ENCODE measurements around the gene MED26. TPM values are rescaled to one million over a fixed set of nuclear protein-coding genes. Genes with fewer than 3 reads are reported as not detected.

MED26 gene
- total and polyA plus RNA-seq, 2 of the 13 experiments (the other 11 are each of a cell fraction or from before 2014, with no cell fraction given), result 3.5 to 3.8 TPM

- no peak for TF ChIP-seq ZNF703 (CRISPR knock-in tag; IDR thresholded peaks at IDR 0.05; ENCODE audit: borderline replicate concordance)
- TF ChIP-seq SP4 (CRISPR knock-in tag; IDR thresholded peaks at IDR 0.05), result peak; percentile 86
- no peak for TF ChIP-seq CREBL2 (CRISPR knock-in tag; IDR thresholded peaks at IDR 0.05; ENCODE audit: borderline replicate concordance)
- peak; percentile 35 for TF ChIP-seq AGO2 (optimal IDR thresholded peaks at IDR 0.05; ENCODE audit: low read depth, low read length)
- no peak for TF ChIP-seq ZNF746 (CRISPR knock-in tag; IDR thresholded peaks at IDR 0.05)
- TF ChIP-seq ZSCAN12 (CRISPR knock-in tag; IDR thresholded peaks at IDR 0.05), result 0 out of 2 replicates have a peak, but pooled peaks have one; percentile 43
- no peak for TF ChIP-seq ZNF839 (CRISPR knock-in tag; IDR thresholded peaks at IDR 0.05; ENCODE audit: borderline replicate concordance)
- peak; percentile 71; the same call in 1 of the 2 replicates for TF ChIP-seq MTERF4 (CRISPR knock-in tag; IDR thresholded peaks at IDR 0.05)
- TF ChIP-seq ZNF607 (CRISPR knock-in tag; IDR thresholded peaks at IDR 0.05; ENCODE audit: borderline replicate concordance), result 0 out of 2 replicates have a peak, but pooled peaks have one; percentile 13
- peak; percentile 96 for TF ChIP-seq GABPB1 (CRISPR knock-in tag; IDR thresholded peaks at IDR 0.05)
- peak; percentile 93 for TF ChIP-seq GABPA (IDR thresholded peaks at IDR 0.05; ENCODE audit: low read depth, low read length)
- TF ChIP-seq GABPA (CRISPR knock-in tag; IDR thresholded peaks at IDR 0.05; ENCODE audit: low read depth), result peak; percentile 95
- no peak for TF ChIP-seq ZBTB26 (CRISPR knock-in tag; IDR thresholded peaks at IDR 0.05; ENCODE audit: borderline replicate concordance)
- peak; percentile 75 for TF ChIP-seq ZNF143 (CRISPR knock-in tag; IDR thresholded peaks at IDR 0.05)
- peak; percentile 83 for TF ChIP-seq SALL1 (CRISPR knock-in tag; IDR thresholded peaks at IDR 0.05)
- peak; percentile 15; the same call in 1 of the 2 replicates for TF ChIP-seq SIX1 (CRISPR knock-in tag; IDR thresholded peaks at IDR 0.05; ENCODE audit: borderline replicate concordance)
- TF ChIP-seq ZBTB40 (IDR thresholded peaks at IDR 0.05), result peak; percentile 75
- TF ChIP-seq ZBTB40 (CRISPR knock-in tag; IDR thresholded peaks at IDR 0.05), result no peak; the same call in 1 of the 2 replicates
Observed at GRCh38 chr19:16572332-16573211, 55.4 kb downstream of the MED26 start, which contains the start of gene SLC35E1 (continued).
